NCI-H1436 treated with DMSO at 0.1 percent for 48 hours (cell line): Measurements from ENCODE around the gene GNG4.

Experiments used
- DNase-seq: peaks from one replicate; lab custom pipeline; 2025; lab: John Stamatoyannopoulos, UW

The GNG4 gene

GRCh38 chr1:235533476-235534168 lies 116.0 kb downstream of the GNG4 start:
- DNase-seq = no peak

- DNase-seq = no peak
Observed at GRCh38 chr1:235532360-235532759, 117.2 kb downstream of the GNG4 start.

- DNase-seq = no peak
Observed at GRCh38 chr1:235527196-235527814, 122.3 kb downstream of the GNG4 start.

GRCh38 chr1:235525314-235525713 lies 124.3 kb downstream of the GNG4 start:
- no peak for DNase-seq

- DNase-seq = no peak
Observed at GRCh38 chr1:235516862-235517446, 132.6 kb downstream of the GNG4 start.

- no peak for DNase-seq
Observed at GRCh38 chr1:235515844-235516512, 133.6 kb downstream of the GNG4 start.

- DNase-seq = peak; percentile 41
Observed at GRCh38 chr1:235513495-235514366, 135.9 kb downstream of the GNG4 start.

GRCh38 chr1:235511470-235512240 lies 137.9 kb downstream of the GNG4 start:
- no peak for DNase-seq

- DNase-seq = no peak
Observed at GRCh38 chr1:235510823-235511222, 138.8 kb downstream of the GNG4 start.

- DNase-seq = no peak
Observed at GRCh38 chr1:235507623-235508022, 142.0 kb downstream of the GNG4 start.

- DNase-seq = peak; percentile 99
Observed at GRCh38 chr1:235504494-235505222, 144.9 kb downstream of the GNG4 start.

GRCh38 chr1:235504122-235504493 lies 145.5 kb downstream of the GNG4 start, which contains the start of gene B3GALNT2:
Gene B3GALNT2, minus strand, starts transcription at chr1:235504452. Its CDS starts 200 bp downstream, at chr1:235504252.
- DNase-seq = no peak

GRCh38 chr1:235503403-235504121 lies 146.0 kb downstream of the GNG4 start:
- no peak for DNase-seq

- DNase-seq = no peak
Observed at GRCh38 chr1:235502601-235503402, 146.8 kb downstream of the GNG4 start.

- no peak for DNase-seq
Observed at GRCh38 chr1:235500971-235501540, 148.5 kb downstream of the GNG4 start.
